Measurements from ENCODE around the gene ARL14EPL.
"Not testable (repeated sequence)": the region's sequence is repeated elsewhere in the genome, so short reads cannot be mapped to it uniquely, and the experiment has no call there.

Gene ARL14EPL

DNA sequence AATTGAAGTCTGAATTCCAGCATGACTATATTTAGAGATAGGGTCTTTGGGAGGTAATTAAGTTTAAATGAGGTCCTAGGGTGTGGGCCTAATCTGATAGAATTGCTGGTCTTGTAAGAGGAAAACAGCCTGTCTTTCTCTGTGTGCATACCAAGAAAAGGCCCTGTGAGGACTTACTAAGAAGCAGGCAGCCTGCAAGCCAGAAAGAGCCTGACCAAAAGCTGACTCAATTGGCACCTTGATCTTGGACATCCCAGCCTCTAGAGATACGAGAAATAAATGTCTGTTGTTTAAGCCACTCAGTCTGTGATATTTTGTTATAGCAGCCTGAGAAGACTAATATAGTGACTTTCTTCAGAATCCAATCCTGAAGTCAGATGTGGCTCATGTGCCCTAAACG is 14.6 kb downstream of the ARL14EPL start:
- DNase-seq (ENCODE audit: low spot score), result no peak

DNA sequence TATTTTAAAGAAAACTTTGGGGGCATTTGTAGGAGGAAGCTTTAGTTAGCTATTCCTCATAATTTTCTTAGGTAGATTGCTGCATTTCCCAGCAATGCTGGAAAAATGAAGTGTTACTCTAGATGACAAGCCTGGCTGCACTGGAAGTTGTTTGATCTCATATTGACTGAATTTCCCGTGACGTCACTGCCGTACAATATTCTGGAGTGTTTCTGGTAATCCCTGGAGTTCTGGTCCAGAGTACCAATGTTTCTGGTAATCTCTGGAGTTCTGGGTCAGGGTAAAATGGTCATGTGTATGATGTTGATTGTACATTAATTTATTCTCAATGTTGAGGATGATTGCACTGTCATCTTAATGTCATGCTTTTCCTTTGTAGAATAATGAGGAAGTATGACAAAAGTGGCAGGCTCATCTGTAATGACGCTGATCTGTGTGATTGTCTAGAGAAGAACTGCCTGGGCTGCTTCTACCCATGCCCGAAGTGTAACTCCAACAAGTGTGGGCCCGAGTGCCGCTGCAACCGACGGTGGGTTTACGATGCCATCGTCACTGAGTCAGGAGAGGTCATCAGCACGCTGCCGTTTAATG is 26.2 kb downstream of the ARL14EPL start:
- DNase-seq (ENCODE audit: low spot score), result no peak

DNA sequence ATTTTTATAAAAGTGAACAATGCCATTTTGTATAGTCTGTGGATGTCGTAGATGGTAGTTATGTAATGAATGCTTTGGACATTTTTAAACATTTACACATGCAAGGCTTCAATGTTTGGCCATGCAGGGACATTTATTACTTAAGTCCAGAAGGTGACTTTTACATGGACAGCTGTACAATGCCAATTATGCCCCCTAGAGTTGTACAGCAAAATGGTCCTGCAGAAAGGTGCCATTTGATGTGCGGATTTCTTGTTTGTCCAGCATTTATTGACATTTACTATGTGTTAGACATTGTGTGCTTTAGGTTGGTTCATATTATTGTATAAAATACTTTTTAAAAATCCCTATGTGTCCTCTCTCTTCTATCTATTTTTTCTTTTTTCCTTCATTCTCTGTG is 30.1 kb downstream of the ARL14EPL start:
- DNase-seq (ENCODE audit: low spot score), result no peak

DNA sequence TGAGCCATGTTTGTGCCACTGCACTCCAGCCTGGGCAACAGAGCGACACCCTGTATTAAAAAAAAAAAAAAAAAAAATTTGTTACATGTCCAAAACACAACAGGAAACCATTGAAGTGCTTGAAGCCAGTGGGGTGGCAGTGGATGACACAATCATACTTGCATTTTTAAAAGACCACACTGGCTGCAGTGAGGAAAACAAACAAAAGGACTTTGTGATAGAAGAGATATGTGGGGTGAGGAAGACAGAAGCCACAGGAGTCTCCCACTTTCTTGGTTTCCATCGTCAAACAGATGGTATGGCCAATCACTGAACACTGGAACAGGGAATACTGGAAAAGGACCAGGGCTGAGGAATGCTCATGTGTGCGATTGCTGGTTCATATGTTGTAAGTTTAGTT is 31.7 kb downstream of the ARL14EPL start:
- DNase-seq (ENCODE audit: low spot score), result no peak

DNA sequence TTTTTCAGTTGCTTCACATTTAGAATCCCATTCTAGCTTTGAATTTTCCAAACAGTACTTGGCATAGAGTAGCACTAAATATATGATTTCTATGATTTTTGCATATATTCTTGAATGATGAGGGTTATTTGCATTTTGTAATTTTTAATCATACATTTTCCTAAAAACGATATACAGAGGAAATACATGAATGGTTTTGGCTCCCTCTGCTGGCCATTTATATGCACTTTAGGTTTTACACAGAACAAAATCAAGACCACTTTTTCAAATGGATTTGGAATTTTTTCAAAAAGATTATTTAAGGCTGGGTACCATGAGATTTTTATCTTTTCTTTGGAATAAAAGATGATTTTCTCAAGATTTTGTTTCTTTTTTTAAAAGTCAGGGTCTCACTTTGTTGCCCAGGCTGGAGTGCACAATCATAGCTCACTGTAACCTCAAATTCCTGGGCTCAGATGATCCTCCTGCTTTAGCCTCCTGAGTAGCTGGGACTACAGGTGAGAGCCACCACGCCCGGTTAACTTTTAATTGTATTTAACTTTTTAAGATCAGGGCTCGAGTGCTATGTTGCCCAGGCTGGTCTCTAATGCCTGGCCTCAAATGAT is 35.9 kb downstream of the ARL14EPL start:
- DNase-seq (ENCODE audit: low spot score), result peak; percentile 53

DNA sequence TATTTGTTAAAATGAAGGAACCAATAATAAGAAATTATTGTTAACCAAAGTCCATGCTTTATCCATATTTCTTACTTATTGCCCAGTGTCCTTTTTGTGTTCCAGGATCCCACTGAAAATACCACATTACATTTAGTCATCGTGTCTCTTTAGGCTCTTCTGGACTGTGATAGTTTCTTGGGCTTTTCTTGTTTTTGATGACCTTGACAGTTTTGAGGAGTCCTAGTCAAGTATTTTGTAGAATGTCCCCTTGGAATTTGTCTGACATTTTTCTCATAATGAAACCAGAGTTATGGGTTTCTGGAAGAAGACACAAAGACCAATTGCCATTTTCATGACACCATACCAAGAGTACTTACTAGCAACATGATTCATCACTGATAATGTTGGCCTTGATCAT is 38.9 kb downstream of the ARL14EPL start:
- DNase-seq (ENCODE audit: low spot score), result no peak

DNA sequence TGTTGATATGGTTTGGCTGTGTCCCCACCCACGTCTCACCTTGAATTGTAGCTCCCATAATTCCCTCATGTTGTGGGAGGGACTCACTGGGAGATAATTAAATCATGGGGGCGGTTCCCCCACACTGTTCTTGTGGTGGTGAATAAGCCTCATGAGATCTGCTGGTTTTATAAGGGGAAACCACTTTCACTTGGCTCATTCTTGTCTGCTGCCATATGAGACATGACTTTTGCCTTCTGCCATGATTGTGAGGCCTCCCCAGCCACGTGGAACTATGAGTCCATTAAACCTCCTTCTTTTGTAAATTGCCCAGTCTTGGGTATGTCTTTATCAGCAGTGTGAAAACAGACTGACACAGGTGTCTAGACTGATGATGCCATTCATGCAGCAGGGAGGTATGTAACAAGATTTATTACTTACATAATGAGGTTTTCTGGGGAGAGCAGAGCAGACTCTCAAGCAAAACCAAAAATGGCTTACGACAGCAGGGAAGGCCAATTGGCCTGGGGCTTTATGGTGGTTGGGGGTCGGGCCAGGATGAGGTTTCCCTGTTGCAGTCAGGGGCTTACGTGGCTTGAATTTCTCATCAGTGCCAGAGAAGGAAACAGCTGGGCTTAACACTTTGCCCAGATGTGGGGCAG is 43.0 kb downstream of the ARL14EPL start:
- no peak for DNase-seq (ENCODE audit: low spot score)

DNA sequence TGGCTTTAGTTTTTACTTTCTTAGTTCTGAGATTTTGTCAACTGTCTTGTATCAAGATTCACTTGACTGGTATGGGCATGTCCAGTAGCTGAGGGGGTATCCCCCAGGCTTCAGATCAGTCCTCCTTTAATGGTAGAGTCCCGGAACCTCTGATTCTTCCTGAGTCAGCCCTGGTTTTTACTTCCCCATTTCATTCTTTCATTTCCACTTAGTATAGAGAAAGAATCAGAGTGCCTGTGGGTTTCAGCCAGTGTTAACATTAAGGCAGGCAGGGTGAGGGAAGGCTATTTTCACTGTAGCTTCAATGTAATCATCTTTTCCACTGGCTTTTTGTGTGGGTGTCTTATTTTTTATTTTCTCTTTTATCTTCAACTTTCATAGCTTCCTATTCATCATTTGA is 44.2 kb downstream of the ARL14EPL start:
- no peak for DNase-seq (ENCODE audit: low spot score)

DNA sequence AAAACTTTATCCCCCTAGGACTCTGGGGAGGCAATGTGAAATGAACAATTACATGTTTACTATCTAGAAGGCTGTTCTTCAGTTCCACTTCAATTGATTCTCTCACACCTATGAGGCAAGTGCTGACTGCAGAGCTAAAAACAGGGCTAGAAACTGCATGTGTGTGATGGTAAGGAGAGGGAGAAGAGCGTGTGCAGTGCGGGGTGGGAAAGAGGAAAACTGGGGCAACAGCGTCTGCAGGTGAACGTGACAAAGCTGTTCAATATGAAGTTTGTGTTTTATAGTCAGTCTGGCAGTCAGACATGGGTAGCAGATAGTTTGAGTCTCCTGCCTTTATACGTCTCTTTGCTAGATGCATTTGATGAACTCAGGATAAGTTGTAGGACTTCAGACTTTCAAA is 45.9 kb downstream of the ARL14EPL start:
- DNase-seq (ENCODE audit: low spot score), result no peak

DNA sequence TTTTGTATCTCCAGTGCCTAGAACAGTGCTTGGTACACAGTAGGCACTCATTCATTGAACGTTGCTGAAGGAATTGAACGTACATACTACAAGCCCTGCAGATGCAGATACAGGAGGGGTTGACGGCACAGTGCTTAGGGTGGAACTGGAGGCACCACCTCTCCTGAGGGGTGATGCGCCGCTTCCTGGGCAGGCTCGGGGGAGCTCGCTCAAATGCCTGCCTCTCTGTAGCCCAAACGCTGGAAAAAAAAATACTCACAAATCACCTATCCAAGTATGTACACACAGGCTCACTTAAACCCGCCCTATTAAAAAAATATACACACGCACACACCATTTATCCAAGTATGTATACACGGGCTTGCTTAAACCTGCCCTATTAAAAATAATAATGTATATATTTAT is 52.0 kb downstream of the ARL14EPL start:
- peak; percentile 25 for DNase-seq (ENCODE audit: low spot score)

DNA sequence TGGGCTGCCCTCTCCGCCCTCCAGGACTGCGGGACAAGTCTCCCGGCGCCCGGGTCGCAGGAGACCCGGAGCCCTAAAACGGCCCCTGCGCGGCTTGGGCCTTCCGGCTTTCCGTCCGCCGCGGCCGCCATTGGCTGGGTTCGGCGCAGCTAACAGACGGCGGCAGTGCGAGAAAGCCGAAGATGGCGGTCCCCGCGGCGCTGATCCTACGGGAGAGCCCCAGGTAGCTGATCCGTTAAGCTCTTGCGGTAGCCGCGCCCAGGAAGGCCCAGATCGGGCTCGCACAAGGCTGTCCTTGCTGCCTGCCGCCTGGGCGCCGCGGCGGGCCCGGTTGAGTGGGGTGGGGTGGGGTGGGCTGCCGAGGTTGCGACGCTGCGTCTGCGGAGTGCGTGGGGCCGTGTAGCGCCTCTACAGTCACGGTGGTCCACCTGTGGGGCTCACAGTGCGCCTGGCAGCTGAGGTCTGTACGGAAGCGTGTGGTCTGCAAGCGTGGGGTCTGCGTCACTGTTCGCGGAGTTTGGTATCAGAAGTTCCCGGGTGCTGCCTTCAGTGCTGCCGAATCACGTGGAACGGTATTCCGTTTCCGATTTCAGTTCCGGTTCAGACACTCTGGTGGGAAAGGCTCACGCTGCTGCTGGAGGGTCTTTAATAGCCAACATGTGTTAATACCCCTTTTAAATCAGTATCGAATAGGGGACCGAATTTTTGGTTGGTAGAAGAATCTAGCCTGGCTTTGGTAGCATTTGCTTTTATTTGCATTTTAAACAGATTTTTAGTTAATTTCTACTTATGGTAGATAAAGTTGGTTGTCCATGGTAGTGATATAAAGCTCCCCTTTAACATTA is 52.8 kb downstream of the ARL14EPL start, which contains the start of gene COMMD10:
COMMD10 (plus strand) TSS at position 155 of the 845 bp plus-strand sequence.
- peak; percentile 78 for DNase-seq (ENCODE audit: low spot score)

DNA sequence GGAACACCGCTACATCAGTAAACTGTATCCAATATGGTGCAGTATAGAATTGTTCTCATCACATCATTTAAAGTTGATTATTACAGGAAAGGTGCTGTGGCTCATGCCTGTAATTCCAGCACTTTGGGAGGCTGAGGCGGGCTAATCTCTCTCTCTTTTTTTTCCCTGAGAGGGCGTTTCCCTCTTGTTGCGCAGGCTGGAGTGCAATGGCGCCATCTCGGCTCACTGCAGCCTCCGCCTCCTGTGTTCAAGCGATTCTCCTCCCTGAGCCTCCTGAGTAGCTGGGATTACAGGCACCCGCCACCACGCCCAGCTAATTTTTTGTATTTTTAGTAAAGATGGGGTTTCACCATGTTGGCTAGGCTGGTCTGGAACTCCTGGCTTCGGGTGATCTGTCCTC is 54.0 kb downstream of the ARL14EPL start:
- DNase-seq (ENCODE audit: low spot score), result not testable (repeated sequence)

DNA sequence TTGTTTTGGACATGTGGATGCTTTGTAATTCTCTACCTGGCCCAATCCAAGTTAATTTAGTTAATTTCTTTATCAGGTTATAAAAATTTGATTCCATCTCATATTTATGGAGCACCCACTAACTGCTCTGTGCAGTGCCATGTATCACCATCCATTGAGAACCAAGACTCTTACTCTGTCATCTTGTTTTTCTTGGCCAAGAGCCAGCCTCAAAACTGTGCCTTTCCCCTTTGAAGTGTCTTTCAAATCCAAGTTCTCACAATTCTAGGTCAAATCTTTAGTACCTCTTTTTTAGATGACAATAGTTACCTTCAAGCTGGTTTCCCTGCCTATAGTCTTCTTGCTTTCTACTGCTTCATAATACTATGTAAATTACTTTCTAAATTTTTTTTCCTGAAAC is 55.8 kb downstream of the ARL14EPL start:
- no peak for DNase-seq (ENCODE audit: low spot score)

DNA sequence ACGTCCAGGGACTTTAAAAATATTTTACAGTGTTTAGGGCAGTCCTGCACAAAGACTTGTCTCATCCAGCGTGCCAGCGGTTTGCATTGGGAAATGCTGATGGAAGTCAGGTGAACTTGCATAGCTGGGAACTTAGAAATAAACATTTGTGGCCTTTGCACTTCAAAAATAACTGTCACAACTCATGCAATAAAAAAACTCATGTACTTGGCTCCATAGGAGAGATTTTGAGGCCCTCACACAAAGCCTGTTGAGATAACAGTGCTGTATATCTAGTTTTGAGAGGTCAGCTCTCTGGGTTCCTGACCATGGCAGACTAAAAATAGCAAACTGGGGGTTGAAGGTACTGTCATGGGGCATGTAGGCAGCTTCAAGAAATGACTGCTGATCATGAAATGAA is 58.0 kb downstream of the ARL14EPL start:
- DNase-seq (ENCODE audit: low spot score), result no peak

DNA sequence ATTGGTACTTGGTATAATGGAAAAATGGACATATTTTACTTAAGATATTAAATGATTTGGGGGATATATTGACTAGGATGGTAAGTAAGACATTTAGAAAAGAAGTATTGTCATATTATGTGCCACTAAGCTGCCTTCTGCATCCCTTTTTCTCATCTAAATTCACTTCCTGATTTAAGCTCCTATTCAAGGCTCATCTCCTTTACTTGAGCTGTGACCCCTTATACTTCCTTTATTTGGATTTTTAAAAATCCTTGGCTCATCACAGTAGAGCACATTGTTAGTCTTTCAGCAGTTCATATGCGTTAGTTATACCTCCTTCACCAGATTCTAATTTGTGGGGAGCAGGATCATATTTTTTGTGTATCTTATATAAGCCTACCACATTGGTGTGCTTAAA is 59.1 kb downstream of the ARL14EPL start:
- DNase-seq (ENCODE audit: low spot score), result no peak

DNA sequence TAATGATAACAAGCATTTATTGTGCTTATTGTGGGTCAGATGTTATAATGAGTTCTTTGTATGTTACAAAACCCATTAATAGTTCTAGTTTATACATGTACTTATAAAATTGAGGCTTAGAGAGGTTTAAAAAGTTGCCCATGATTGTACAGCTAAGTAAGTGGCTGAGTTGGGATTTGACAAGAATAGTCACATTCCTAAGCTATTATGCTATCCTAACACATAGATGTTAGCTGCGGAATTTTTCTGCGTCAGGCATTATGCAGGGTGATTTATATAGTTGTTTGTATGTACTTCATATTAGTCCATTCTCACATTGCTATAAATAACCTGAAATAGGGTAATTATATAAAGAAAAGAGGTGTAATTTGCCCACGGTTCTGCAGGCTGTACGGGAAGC is 65.0 kb downstream of the ARL14EPL start:
- DNase-seq (ENCODE audit: low spot score), result no peak

DNA sequence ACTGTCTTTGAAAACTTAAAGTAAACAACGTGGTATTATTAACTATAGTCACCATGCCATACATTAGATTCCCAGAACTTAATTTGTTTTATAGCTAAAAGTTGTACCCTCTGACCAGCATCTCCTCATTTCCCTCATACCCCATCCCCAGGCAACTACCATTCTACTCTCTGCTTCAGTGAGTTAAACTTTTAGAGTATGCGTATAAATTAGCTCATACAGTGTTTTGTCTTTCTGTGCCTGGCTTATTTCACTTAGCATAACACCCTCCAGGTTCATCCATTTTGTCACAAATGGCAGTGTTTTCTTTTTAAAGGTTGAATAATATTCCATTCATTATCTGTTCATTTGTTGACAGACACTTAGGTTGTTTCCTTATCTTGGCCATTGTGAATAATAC is 66.7 kb downstream of the ARL14EPL start:
- DNase-seq (ENCODE audit: low spot score), result no peak

DNA sequence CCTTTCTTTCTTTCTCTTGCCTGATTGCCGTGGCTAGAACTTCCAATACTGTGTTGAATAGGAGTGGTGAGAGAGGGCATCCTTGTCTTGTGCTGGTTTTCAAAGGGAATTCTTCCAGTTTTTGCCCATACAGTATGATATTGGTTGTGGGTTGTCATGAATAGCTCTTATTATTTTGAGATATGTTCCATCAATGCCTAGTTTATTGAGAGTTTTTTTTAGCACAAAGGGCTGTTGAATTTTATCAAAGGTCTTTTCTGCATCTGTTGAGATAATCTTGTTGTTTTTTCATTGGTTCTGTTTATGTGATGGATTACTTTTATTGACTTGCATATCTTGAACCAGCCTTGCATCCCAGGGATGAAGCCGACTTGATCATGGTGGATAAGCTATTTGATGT is 72.7 kb downstream of the ARL14EPL start:
- not testable (repeated sequence) for DNase-seq (ENCODE audit: low spot score)
